Activated T-cell treated with anti-CD3 and anti-CD28 coated beads, Interleukin-2, amount 50 U/mL, for 24 hours (primary cell): Measurements from ENCODE around the gene EVA1A.
"Not testable (repeated sequence)": the region's sequence is repeated elsewhere in the genome, so short reads cannot be mapped to it uniquely, and the experiment has no call there.

ENCODE experiments used
- DNase-seq: peaks from one replicate; pipeline ENCODE4 v3.0.0-alpha.2; 2020
- H3K27ac Mint-ChIP-seq: 2 replicates; pipeline ENCODE4 v1.8.0; 2020; ENCODE audit warnings: mild to moderate bottlenecking, mixed read lengths
- H3K27me3 Mint-ChIP-seq: 2 replicates; pipeline ENCODE4 v1.8.0; 2020; ENCODE audit warnings: mixed read lengths
- H3K36me3 Mint-ChIP-seq: 2 replicates; pipeline ENCODE4 v1.8.0; 2020; ENCODE audit warnings: low read depth, mixed read lengths
- H3K4me1 Mint-ChIP-seq: 2 replicates; pipeline ENCODE4 v1.8.0; 2020; ENCODE audit warnings: low read depth, mixed read lengths
- H3K4me3 Mint-ChIP-seq: 2 replicates; pipeline ENCODE4 v1.8.0; 2020; ENCODE audit warnings: mild to moderate bottlenecking, moderate library complexity, mixed read lengths
- H3K9me3 Mint-ChIP-seq: 2 replicates; pipeline ENCODE4 v1.8.0; 2020; ENCODE audit warnings: mixed read lengths

Gene EVA1A

DNA sequence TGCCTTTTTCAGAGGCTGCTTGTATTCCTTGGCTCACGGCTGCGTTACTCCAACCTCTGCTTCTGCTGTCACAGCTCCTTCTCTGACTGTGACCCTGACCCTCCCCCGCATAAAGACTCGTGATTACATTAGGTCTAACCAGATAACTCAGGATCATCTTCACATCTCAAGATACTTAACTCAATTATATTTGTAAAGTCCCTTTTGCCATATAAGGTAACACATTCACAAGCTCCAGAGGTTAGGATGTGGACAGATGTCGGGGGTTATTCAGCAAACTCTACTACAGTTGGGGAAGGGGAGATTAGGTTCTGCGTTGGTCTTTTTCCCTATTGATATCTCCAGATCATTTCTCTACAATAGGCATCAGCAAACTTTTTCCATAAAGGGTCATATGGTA, 76.9 kb downstream of the EVA1A start:
- Mint-ChIP-seq H3K27ac (no peak overlapping the region), H3K36me3 (no peaks in the 10 kb centered on the region), H3K4me1 (no peaks in the 10 kb centered on the region), H3K4me3 (no peak overlapping the region), H3K27me3 (peaks cover 20% of the 10 kb centered on the region), H3K9me3 (no peaks in the 10 kb centered on the region)
- no peak for DNase-seq

DNA sequence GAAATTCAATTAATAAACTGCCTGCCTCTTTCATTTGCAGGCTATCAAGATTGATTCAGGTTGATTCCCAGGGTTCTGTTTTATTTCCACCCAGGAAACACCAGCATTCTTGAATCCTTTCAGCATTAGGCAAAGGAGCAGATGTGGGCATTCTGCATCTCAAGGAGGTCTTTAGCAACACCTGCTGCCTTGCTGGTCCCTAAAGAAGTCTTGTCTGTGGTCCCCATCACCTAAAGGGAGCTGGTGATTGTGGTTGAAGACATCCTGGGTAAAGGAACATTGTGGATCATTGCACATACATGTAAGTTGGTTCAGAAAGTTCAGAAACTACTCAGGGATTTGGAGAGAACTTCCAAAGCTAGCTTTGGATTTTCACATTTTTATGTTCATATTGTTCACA, 78.3 kb downstream of the EVA1A start:
- H3K4me1 Mint-ChIP-seq, result no peaks in the 10 kb centered on the region
- H3K36me3 Mint-ChIP-seq, result no peaks in the 10 kb centered on the region
- H3K27ac Mint-ChIP-seq, result no peak overlapping the region
- H3K4me3 Mint-ChIP-seq, result no peak overlapping the region
- no peak for DNase-seq
- H3K9me3 Mint-ChIP-seq, result no peaks in the 10 kb centered on the region
- H3K27me3 Mint-ChIP-seq, result peaks cover 15% of the 10 kb centered on the region

DNA sequence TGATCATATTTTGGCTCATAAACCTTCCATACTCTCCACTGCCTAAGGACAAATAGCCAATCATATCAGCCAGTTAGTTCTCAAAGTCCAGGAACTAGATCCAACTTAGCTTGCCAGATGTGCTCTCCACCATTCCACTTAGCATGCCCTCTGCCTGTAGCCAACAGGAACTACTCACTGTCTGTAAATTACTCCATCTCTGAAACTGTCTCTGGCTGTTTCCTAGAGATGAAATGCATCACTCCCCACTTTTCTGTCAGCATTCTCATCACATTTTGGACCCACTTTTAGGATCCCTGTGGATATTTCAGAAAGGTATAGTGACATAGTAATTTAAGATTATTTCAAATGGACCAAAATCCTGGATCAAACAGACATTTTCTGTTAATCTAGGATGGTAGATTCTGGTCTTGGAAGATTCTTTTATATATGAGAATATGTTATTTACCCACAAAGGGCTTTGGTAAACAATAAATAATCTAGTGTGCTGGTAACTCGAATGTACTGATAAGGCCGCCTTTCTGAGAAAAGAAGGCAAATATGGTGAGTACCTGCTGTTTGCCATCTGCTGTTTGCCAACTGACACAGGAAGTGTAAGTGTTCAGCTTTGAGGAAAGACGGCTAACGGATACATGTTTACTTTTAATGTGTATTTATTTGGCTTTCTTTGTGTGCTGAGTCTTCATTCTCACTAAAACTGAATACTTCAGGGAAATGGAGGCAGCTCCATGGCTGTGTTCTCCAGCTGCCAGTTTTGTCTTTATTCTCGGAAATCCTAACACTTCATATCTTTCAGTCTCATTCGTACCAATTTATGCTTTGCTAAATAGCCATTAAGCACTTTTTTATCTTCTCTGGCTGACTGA, 79.5 kb downstream of the EVA1A start:
- Mint-ChIP-seq H3K27me3 (peaks cover 9% of the 10 kb centered on the region), H3K27ac (no peak overlapping the region), H3K4me1 (peaks cover 5% of the 10 kb centered on the region), H3K9me3 (no peaks in the 10 kb centered on the region), H3K4me3 (no peak overlapping the region), H3K36me3 (no peaks in the 10 kb centered on the region)
- DNase-seq, result no peak

DNA sequence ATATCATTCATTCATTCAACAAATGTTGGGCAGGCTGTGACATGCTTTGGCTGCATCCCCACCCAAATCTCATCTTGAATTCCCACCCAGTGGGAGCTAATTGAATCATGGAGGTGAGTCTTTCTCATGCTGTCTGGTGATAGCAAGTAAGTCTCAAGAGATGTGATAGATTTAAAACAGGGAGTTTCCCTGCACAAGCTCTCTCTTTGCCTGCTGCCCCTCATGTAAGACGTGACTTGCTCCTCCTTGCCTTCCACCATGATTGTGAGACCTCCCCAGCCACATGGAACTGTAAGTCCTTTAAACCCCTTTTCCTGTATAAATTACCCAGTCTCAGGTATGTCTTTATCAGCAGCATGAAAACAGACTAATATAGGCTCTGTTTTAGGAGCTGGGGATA, 83.0 kb downstream of the EVA1A start:
- H3K4me3 Mint-ChIP-seq, H3K36me3 Mint-ChIP-seq, H3K9me3 Mint-ChIP-seq, H3K4me1 Mint-ChIP-seq, DNase-seq, H3K27ac Mint-ChIP-seq: not testable (repeated sequence)
- peaks cover 13% of the 10 kb centered on the region for H3K27me3 Mint-ChIP-seq

DNA sequence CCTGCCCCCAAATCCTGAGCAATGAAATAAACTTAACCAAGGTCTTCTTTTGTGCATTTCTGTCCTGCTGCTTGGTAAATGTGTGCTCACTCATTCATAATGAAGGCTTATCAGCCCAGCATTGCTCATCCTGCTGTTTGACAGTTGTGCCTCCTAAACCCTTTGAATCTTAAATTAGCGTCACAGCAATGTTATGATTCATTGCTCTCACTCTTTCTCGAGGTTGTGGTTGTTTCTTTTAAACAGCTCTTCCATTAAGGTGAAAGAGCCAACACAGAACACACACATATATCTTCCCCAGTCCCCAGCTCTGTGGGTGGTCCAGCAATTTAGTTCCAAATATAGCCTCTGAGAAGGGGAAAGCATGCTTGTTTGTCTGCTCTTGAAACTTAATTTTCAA, 84.0 kb downstream of the EVA1A start:
- no peaks in the 10 kb centered on the region for H3K36me3 Mint-ChIP-seq
- H3K9me3 Mint-ChIP-seq, result no peaks in the 10 kb centered on the region
- H3K4me3 Mint-ChIP-seq, result no peak overlapping the region
- no peak overlapping the region for H3K27ac Mint-ChIP-seq
- H3K27me3 Mint-ChIP-seq, result peaks cover 13% of the 10 kb centered on the region
- DNase-seq, result no peak
- peaks cover 5% of the 10 kb centered on the region for H3K4me1 Mint-ChIP-seq

DNA sequence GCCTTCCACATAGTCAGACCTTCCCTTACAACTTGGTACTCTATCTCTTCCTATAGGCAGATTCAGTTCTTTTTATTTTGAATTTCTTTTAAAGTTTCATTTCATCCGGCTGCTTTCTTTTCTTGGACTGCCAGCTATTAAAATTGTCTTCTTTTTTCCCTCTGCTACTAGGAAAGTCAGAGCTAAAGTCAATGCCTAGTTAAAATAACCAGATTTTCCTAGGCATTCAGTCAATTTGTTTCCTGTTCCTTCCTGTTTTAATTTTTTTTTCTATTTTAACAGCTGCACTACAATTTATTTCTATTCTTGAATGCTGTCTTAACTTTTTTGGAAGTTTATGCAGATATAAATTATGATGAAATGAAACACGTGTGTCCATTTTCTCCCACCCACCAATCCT, 84.8 kb downstream of the EVA1A start:
- no peak overlapping the region for H3K4me3 Mint-ChIP-seq
- H3K4me1 Mint-ChIP-seq, result peaks cover 5% of the 10 kb centered on the region
- H3K36me3 Mint-ChIP-seq, result no peaks in the 10 kb centered on the region
- H3K27ac Mint-ChIP-seq, result no peak overlapping the region
- H3K27me3 Mint-ChIP-seq, result peaks cover 13% of the 10 kb centered on the region
- no peaks in the 10 kb centered on the region for H3K9me3 Mint-ChIP-seq
- DNase-seq, result no peak

DNA sequence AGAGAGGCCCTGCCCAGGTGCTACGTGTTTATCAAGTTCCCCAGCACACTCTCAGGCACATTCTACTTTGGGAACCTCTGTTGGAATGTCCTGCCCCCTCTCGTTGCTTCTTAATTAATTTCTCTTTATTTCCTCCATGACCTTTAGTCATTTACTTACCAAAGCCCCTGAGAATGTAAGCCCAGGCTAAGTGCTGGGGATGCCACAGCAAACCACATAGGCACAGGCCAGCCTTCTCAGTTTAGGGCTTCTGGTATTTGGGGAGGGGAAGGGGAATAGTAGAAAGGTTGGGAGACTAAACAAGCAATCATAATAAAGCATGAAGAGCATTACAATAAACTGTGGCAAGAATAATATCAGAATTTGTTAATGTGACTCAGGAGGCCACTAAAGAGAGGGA, 85.7 kb downstream of the EVA1A start:
- H3K4me3 Mint-ChIP-seq, result no peak overlapping the region
- H3K27me3 Mint-ChIP-seq, result peaks cover 13% of the 10 kb centered on the region
- no peaks in the 10 kb centered on the region for H3K36me3 Mint-ChIP-seq
- DNase-seq, result no peak
- no peaks in the 10 kb centered on the region for H3K9me3 Mint-ChIP-seq
- peaks cover 5% of the 10 kb centered on the region for H3K4me1 Mint-ChIP-seq
- no peak overlapping the region for H3K27ac Mint-ChIP-seq

DNA sequence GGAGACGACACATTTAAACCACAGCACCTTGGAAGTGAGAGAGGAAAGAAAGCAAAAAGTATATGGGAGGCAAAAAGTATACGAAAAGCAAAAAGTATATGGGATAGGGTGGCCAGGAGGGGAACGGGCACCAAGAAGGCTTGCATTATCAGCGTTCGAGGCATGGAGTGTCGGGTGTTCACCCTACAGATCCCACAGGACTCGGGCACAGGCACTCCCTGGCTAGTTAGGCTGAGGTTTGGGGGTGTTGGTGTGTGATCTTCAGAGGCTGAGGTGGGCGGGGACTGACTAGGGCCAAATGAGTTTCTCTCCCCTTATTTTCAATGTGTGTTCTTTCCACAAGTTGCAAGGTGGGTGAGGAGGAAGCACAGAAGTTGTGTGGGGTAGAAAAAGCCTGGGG, 86.6 kb downstream of the EVA1A start:
- DNase-seq, result no peak
- Mint-ChIP-seq H3K27me3 (peaks cover 13% of the 10 kb centered on the region), H3K9me3 (no peaks in the 10 kb centered on the region), H3K36me3 (no peaks in the 10 kb centered on the region), H3K27ac (no peak overlapping the region), H3K4me3 (no peak overlapping the region), H3K4me1 (peaks cover 5% of the 10 kb centered on the region)

DNA sequence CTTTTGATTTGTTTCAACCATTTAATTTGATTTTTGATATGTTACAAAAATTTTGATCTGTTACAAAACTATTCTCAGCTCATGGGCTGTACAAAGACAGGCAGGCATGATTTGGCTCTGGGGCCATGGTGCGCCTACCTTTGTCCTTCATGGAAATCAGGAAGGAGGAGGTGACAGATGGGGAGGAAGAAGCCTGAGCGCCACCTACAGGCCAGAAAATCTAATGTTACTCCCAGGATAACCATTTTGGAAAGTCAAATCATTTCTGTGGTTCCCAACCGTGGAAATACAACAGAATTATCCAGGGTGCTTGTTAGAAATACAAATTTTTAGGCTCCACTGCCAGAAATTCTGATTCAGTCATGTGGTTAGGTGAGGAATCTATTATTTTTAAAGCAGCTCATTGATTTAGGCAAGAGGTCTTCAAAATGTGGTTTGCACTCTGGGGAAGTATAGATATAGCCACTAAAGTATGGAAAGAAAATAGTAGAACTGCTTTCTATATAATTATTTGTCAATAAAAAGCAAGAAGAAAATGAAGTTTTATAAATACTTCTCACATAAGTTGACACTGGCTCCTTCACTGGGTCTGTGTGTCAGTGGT, 93.9 kb downstream of the EVA1A start:
- H3K9me3 Mint-ChIP-seq, result no peaks in the 10 kb centered on the region
- no peak for DNase-seq
- no peaks in the 10 kb centered on the region for H3K36me3 Mint-ChIP-seq
- H3K4me1 Mint-ChIP-seq, result no peaks in the 10 kb centered on the region
- peaks cover 34% of the 10 kb centered on the region for H3K27me3 Mint-ChIP-seq
- H3K4me3 Mint-ChIP-seq, result no peak overlapping the region
- H3K27ac Mint-ChIP-seq, result no peak overlapping the region

DNA sequence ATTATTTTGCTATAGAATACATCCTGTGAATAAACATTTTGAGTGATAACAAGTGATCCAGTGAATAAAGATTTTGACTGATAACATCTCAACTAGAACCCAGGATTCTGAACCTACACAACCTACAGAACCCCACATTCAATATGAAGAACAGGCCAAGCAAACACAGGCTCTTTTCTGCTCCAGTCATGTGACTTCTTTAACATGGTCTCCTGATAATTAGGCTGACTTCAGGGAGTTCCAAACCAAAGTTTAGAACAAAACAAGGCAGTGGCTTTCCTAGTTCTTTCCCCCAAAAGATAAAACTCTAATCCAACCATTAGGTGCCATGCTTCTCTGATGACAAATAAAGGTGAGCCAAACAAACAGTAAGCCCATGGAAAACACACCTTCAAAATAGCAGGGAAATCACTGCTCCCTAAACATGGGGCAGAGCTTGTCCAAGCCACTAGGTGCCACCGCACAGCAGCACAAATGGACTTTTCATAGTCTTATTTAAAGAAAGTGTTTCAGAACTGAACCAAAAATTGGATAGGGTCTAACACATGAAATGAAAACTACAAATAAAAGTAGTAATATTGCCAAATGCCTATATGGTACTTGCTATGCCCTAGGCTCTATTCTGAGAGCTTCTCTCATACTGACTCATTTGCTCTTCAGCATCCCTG, 95.3 kb downstream of the EVA1A start:
- H3K4me3 Mint-ChIP-seq, result no peak overlapping the region
- H3K27me3 Mint-ChIP-seq, result peaks cover 41% of the 10 kb centered on the region
- DNase-seq, result no peak
- no peaks in the 10 kb centered on the region for H3K36me3 Mint-ChIP-seq
- no peak overlapping the region for H3K27ac Mint-ChIP-seq
- no peaks in the 10 kb centered on the region for H3K9me3 Mint-ChIP-seq
- no peaks in the 10 kb centered on the region for H3K4me1 Mint-ChIP-seq

DNA sequence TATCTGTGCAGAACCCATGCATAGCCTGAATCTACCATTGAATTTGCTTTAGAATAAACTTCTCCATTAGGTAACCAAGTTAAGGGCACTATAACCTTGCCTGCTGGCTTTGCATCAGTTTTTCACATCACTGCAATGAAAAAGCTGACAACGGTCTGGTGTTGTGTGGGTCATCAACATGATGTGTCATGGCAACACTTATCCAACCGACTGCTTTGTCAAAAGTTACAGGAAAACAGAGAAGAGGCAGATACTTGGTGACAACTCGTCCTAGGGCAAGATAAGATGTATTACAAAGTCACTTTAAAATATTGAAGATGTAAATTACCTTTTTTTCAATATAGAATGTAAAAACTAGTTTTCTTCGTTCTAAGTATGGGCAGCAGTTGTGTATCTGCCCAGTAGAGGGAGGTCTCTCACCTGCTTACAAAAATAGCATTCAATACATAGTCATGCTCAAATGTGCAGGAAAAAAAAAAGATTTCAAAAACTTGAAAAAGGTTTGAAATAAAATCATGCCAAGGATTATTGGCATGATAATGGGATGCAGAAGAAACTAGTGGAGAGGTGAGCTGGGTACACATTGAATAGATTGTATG, 96.3 kb downstream of the EVA1A start:
- no peak overlapping the region for H3K27ac Mint-ChIP-seq

DNA sequence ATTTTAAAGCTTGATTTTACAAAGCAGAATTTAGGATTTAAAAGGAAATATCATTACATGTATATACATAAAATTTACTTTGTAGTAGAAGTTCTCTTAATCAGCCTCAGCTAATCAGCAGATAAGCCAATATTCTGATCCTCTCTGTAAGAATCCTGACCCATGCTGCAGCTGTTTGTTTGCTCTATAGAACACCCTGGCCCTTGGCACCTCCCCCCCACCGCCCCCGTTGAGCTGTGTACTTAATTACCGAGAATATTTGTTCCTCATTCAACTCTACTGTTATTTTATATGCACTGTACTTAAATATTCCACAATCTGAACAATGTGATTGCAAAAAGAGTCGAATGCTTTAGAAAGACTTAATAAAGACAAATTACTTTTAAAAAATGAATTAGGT, 98.0 kb downstream of the EVA1A start:
- Mint-ChIP-seq H3K4me3 (no peak overlapping the region), H3K27me3 (peaks cover 36% of the 10 kb centered on the region), H3K27ac (no peak overlapping the region), H3K36me3 (no peaks in the 10 kb centered on the region), H3K9me3 (no peaks in the 10 kb centered on the region), H3K4me1 (no peaks in the 10 kb centered on the region)
- DNase-seq, result no peak

More for the DNA sequence above, 96.3 kb downstream of the EVA1A start:
- no peak overlapping the region for H3K4me3 Mint-ChIP-seq
- DNase-seq, result no peak
- no peaks in the 10 kb centered on the region for H3K36me3 Mint-ChIP-seq
- peaks cover 40% of the 10 kb centered on the region for H3K27me3 Mint-ChIP-seq
- no peaks in the 10 kb centered on the region for H3K9me3 Mint-ChIP-seq
- H3K4me1 Mint-ChIP-seq, result no peaks in the 10 kb centered on the region

DNA sequence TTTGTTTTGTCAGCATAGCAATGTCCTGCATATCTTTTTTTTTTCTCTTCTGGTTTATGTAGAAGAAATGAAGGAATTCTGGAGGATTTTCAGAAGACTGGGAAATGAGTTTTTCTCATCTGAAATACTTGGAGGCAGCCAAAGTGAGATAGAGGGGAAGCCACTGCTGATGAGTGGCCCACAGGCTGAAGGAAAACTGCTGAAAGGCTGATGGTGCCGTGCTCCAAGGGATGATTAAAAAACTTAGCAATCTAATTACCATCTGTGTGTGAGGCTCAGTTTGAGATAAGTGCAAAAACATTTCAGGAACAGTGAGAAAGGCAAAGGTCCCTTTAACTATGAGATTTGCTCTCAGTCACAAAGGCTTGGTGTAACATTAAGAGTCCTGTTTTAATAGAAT, 98.5 kb downstream of the EVA1A start:
- H3K36me3 Mint-ChIP-seq, result no peaks in the 10 kb centered on the region
- no peak overlapping the region for H3K4me3 Mint-ChIP-seq
- no peaks in the 10 kb centered on the region for H3K4me1 Mint-ChIP-seq
- H3K27ac Mint-ChIP-seq, result no peak overlapping the region
- H3K27me3 Mint-ChIP-seq, result peaks cover 34% of the 10 kb centered on the region
- H3K9me3 Mint-ChIP-seq, result no peaks in the 10 kb centered on the region
- no peak for DNase-seq

DNA sequence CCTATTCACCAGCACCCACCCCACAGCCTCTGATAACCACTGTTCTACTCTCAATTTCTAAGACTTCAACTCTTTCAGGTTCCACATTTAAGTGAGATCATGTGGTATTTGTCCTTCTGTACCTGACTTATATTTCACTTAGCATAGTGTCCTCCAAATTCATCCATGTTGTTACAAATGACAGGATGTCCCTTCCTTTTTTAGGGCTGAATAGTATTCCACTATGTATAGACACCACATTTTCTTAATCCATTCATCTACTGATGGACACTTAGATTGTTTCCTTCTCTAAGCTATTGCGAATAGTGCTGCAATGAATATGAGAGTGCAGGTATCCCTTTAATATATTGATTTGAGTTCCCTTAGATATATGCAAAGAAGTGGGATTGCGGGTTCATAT, 100.1 kb downstream of the EVA1A start:
- no peaks in the 10 kb centered on the region for H3K9me3 Mint-ChIP-seq
- peaks cover 29% of the 10 kb centered on the region for H3K27me3 Mint-ChIP-seq
- H3K4me3 Mint-ChIP-seq, result no peak overlapping the region
- DNase-seq, result no peak
- H3K36me3 Mint-ChIP-seq, result no peaks in the 10 kb centered on the region
- no peak overlapping the region for H3K27ac Mint-ChIP-seq
- no peaks in the 10 kb centered on the region for H3K4me1 Mint-ChIP-seq
